ENCODE data around the gene HSPE1. TPM values are rescaled to one million over a fixed set of nuclear protein-coding genes. Genes with fewer than 3 reads are reported as not detected.
"Not testable (repeated sequence)": the region's sequence is repeated elsewhere in the genome, so short reads cannot be mapped to it uniquely, and the experiment has no call there.

Gene HSPE1
- total RNA-seq: 100 to 1,000 TPM in 2 of 4 donors, 1 to 10 TPM in 2; 3.4 to 151 (median 56.4) TPM

DNA sequence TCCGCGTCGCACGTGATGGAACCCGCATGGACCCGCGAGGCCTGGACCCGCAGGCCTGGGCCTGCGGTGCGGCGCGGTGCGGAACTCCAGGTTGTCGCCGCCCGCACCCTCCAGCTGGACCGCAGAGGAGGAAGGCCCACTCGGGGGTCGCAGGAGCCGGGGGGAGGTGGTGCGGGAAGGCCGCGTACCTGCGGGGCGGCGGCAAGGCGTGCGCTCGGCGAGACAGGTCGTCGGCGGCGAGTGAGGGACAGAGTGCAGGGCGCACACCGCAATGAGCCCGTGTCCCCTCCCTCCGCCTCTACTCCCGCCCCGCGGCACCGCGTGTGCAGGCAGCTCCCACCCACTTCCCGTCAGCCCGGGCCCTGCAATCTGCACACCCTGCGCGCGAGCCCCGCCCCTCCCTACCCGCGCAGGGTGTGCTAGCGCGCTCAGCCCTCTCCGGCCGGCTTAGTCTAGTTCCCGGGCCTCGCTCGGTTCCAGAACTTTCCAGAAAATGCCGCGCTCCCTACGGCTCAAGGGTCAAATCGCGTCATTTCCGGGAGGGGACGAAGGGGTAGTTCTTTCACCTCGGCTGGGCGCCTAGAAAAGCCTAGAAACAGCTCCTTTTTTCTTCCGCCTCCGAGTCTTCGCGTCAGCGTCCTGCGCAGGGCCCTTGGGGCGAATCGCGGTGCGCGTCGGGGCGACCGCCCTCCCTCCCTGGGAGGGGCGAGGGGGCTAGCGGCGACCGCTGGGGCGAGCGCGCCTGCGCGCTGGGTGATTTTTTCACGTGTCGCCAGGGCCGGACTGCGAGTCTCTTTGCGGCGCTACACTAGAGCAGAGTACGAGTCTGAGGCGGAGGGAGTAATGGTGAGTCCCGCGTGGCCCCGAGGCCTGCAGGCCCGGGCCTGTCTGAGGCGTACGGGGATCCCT lies at the start of gene HSPE1, which contains the start of gene HSPD1:
TSS of gene HSPE1 (plus strand) at position 786 of the 909 bp plus-strand sequence. CDS start at position 844, 58 bp downstream.
TSS of gene HSPD1 (minus strand) at position 247 of the 909 bp plus-strand sequence. CDS start 992 bp downstream, outside the sequence.
- Histone ChIP-seq H3K27me3 (no peaks in the 10 kb centered on the region), H3K36me3 (peaks cover 0 to 32% (median 8%) of the 10 kb centered on the region in 4 donors), H3K4me1 (peaks cover 17 to 58% (median 42%) of the 10 kb centered on the region in 4 donors), H3K9me3 (no peaks in the 10 kb centered on the region), H3K4me3 (peak within 1 kb of the TSS; percentile 86 to 99 (median 91)), H3K27ac (peak within 1 kb of the TSS; percentile 98 to 100 (median 99))
- in situ Hi-C loops (cut with MboI; ENCODE audit: low pct_ligation_motif_present in 1 of 4, low pct_unique_long_range_greater_than_20kb in 1 of 4, low sequenced_read_pairs in 3 of 4) (loop anchor here in 1 of 4 donors (10.0 kb wide), 1 partner anchor 65 kb away; the partner anchor contains the start of gene SF3B1), intact Hi-C loops (cut with DNase I; ENCODE audit: low total_unique reads) (loop anchor here (2.0 kb wide), 1 partner anchor 65 kb away; the partner anchor contains the start of gene SF3B1)
- DNase-seq: peak; percentile 99
- WGBS, 2 donors (ENCODE audit: low coverage in 1 of 2): 0 to 1% methylated on average over 6 to 49 of the region's 104 CpGs
- TF ChIP-seq EP300 (IDR thresholded peaks at IDR 0.05; ENCODE audit: low read depth): peak; percentile 92
- TF ChIP-seq, protein P1, sequence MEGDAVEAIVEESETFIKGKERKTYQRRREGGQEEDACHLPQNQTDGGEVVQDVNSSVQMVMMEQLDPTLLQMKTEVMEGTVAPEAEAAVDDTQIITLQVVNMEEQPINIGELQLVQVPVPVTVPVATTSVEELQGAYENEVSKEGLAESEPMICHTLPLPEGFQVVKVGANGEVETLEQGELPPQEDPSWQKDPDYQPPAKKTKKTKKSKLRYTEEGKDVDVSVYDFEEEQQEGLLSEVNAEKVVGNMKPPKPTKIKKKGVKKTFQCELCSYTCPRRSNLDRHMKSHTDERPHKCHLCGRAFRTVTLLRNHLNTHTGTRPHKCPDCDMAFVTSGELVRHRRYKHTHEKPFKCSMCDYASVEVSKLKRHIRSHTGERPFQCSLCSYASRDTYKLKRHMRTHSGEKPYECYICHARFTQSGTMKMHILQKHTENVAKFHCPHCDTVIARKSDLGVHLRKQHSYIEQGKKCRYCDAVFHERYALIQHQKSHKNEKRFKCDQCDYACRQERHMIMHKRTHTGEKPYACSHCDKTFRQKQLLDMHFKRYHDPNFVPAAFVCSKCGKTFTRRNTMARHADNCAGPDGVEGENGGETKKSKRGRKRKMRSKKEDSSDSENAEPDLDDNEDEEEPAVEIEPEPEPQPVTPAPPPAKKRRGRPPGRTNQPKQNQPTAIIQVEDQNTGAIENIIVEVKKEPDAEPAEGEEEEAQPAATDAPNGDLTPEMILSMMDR (IDR thresholded peaks at IDR 0.05): peak in 1 of 5 experiments; percentile 9
- TF ChIP-seq POLR2A (IDR thresholded peaks at IDR 0.05): peak; percentile 97
- peak; percentile 98 to 99 (median 99) for TF ChIP-seq POLR2AphosphoS5 (IDR thresholded peaks at IDR 0.05)

DNA sequence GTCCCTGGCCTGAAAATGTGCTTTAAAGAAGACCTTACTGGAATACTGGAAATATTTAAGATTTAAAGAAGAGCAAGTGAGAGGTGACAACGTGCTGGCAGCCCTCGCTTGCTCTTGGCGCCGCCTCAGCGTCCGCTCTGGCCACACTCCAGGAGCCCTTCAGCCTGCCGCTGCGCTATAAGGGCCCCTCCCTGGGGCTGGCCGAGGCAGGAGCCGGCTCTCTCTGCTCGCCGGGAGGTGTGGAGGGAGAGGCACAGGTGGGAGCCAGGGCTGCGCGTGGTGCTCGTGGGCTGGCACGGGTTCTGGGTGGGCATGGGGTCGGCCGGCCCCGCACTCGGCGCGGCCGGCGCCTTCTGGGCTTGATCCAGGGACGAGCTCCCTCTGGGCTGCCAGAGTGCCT lies 49.7 kb upstream of the HSPE1 start:
- Histone ChIP-seq H3K4me1 (peaks cover 10 to 17% (median 12%) of the 10 kb centered on the region in 4 donors), H3K9me3 (no peaks in the 10 kb centered on the region), H3K27ac (no peak overlapping the region), H3K27me3 (no peaks in the 10 kb centered on the region), H3K36me3 (no peaks in the 10 kb centered on the region), H3K4me3 (no peak overlapping the region)
- in situ Hi-C loops (cut with MboI; ENCODE audit: low pct_ligation_motif_present in 1 of 4, low pct_unique_long_range_greater_than_20kb in 1 of 4, low sequenced_read_pairs in 3 of 4) (no loop called here), intact Hi-C loops (cut with DNase I; ENCODE audit: low total_unique reads) (no loop called here)
- TF ChIP-seq POLR2A (IDR thresholded peaks at IDR 0.05): no peak
- TF ChIP-seq POLR2AphosphoS5 (IDR thresholded peaks at IDR 0.05): no peak
- TF ChIP-seq, protein P1 (IDR thresholded peaks at IDR 0.05): no peak
- TF ChIP-seq EP300 (IDR thresholded peaks at IDR 0.05; ENCODE audit: low read depth): no peak
- DNase-seq: no peak
- 85% methylated on average over 25 of the region's 25 CpGs; no CpG with 5 or more reads in 1 of the 2 donors for WGBS, 2 donors (ENCODE audit: low coverage in 1 of 2)

DNA sequence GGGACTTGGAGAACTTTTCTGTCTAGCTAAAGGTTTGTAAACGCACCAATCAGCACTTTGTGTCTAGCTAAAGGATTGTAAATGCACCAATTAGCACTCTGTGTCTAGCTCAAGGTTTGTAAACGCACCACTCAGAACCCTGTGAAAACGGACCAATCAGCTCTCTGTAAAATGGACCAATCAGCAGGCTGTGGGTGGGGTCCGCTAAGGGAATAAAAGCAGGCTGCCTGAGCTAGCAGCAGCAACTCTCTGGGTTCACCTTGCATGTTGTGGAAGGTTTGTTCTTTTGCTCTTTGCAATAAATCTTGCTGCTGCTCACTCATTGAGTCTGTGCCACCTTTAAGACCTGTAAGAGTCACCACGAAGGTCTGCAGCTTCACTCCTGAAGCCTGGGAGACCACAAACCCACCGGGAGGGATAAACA lies 49.2 kb upstream of the HSPE1 start:
- intact Hi-C loops (cut with DNase I; ENCODE audit: low total_unique reads); H3K27ac ChIP-seq; H3K9me3 ChIP-seq; in situ Hi-C loops (cut with MboI; ENCODE audit: low pct_ligation_motif_present in 1 of 4, low pct_unique_long_range_greater_than_20kb in 1 of 4, low sequenced_read_pairs in 3 of 4); H3K36me3 ChIP-seq; H3K4me3 ChIP-seq; DNase-seq; H3K27me3 ChIP-seq: not testable (repeated sequence)
- WGBS, 2 donors (ENCODE audit: low coverage in 1 of 2): 60 to 88% methylated on average over 1 to 6 of the region's 6 CpGs
- H3K4me1 ChIP-seq: peaks cover 10 to 18% (median 13%) of the 10 kb centered on the region in 4 donors

DNA sequence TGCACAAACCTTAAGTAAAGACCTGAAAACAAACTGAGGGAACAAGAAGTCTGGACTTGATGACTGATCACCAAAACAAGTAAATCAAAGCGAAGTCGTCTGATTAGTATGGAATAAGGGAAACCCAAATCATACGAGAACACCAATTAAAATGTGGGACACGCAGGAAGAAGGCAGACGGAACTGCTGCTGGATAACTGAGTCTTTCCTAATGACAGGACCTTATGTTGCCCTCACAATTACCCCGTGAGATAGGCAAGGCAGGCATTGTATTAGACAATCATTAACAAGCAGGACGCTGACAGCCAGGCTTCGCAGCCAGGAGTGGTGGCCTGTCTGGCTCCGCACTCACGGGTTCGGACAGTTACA lies 47.4 kb upstream of the HSPE1 start:
- Histone ChIP-seq H3K36me3 (no peaks in the 10 kb centered on the region), H3K4me1 (peaks cover 10 to 28% (median 13%) of the 10 kb centered on the region in 4 donors), H3K27ac (peak overlapping the region; percentile 93 to 100 (median 98)), H3K9me3 (no peaks in the 10 kb centered on the region), H3K27me3 (no peaks in the 10 kb centered on the region), H3K4me3 (peak overlapping the region; percentile 46 to 93 (median 68))
- no peak for DNase-seq
- in situ Hi-C loops (cut with MboI; ENCODE audit: low pct_ligation_motif_present in 1 of 4, low pct_unique_long_range_greater_than_20kb in 1 of 4, low sequenced_read_pairs in 3 of 4) (no loop called here), intact Hi-C loops (cut with DNase I; ENCODE audit: low total_unique reads) (no loop called here)
- 2% methylated on average over 11 of the region's 11 CpGs; no CpG with 5 or more reads in 1 of the 2 donors for WGBS, 2 donors (ENCODE audit: low coverage in 1 of 2)
- TF ChIP-seq EP300 (IDR thresholded peaks at IDR 0.05; ENCODE audit: low read depth): no peak
- TF ChIP-seq POLR2AphosphoS5 (IDR thresholded peaks at IDR 0.05): no peak
- no peak for TF ChIP-seq POLR2A (IDR thresholded peaks at IDR 0.05)
- TF ChIP-seq, protein P1 (IDR thresholded peaks at IDR 0.05): no peak

Data from transverse colon (tissue), 4 donors.